ENCODE results near the gene EYS. TPM values are rescaled to one million over a fixed set of nuclear protein-coding genes. Genes with fewer than 3 reads are reported as not detected.

Gene EYS
- total RNA-seq, 1 experiment from 2014 or later, result not detected

- Mint-ChIP-seq H3K9me3 (no peaks in the 10 kb centered on the region), H3K36me3 (ENCODE audit: insufficient read depth in 1 of 3, low read depth in 3 of 3) (no peaks in the 10 kb centered on the region), H3K27me3 (ENCODE audit: low read depth) (no peaks in the 10 kb centered on the region; the same call in 1 of the 2 replicates), H3K4me1 (peaks cover 0 to 4% of the 10 kb centered on the region in 2 experiments; a peak in 2 of 4 replicates), H3K27ac (no peak overlapping the region; a peak in 1 of 7 replicates), H3K4me3 (no peak overlapping the region)
- H3K14ac ChIP-seq (ENCODE audit: insufficient read depth, low read length), result no peak overlapping the region
- H2BK120ac ChIP-seq (ENCODE audit: low read depth, low read length, poor library complexity, severe bottlenecking), result no peak overlapping the region
- H3K9ac ChIP-seq (ENCODE audit: extremely low read depth, insufficient read length, low read length), result no peak overlapping the region
- no peak overlapping the region for H2AK5ac ChIP-seq (ENCODE audit: insufficient read length, low read length)
- H3K79me1 ChIP-seq (ENCODE audit: insufficient read depth, low read depth, low read length, poor library complexity, severe bottlenecking), result no peaks in the 10 kb centered on the region
- H3K4ac ChIP-seq (ENCODE audit: low read depth, low read length), result no peak overlapping the region
- H3K23ac ChIP-seq (ENCODE audit: insufficient read length, low read depth, low read length), result no peak overlapping the region
- H4K8ac ChIP-seq (replicated peaks; ENCODE audit: insufficient read length, low read depth, low read length), result no peak overlapping the region
- no peak overlapping the region for H3K4me2 ChIP-seq (ENCODE audit: insufficient read depth, insufficient read length, low read length)
- no peaks in the 10 kb centered on the region for H3K27me3 ChIP-seq (ENCODE audit: insufficient read depth, low read length)
- no peak overlapping the region for H2BK5ac ChIP-seq (ENCODE audit: insufficient read length, low read length)
- H2BK15ac ChIP-seq (ENCODE audit: low read depth, low read length), result no peak overlapping the region
- DNase-seq, result no peak
- H3K27ac ChIP-seq (ENCODE audit: insufficient read length, low read depth, low read length), result no peak overlapping the region
- H2AFZ ChIP-seq (ENCODE audit: low read length), result no peak overlapping the region
- H3K18ac ChIP-seq (ENCODE audit: insufficient read length, low read depth, low read length), result no peak overlapping the region
- H4K5ac ChIP-seq (ENCODE audit: insufficient read length, low read depth, low read length), result no peak overlapping the region
- no peak overlapping the region for H2BK12ac ChIP-seq (ENCODE audit: insufficient read length, low read depth, low read length)
- no peaks in the 10 kb centered on the region for H3K4me1 ChIP-seq (ENCODE audit: insufficient read depth, low read length)
- no peak for TF ChIP-seq CTCF (conservative IDR thresholded peaks at IDR 0.05)
- no peak overlapping the region for H3K56ac ChIP-seq (ENCODE audit: insufficient read length, low read depth, low read length)
- no CpG with 5 or more reads among the region's 1 CpG for WGBS (ENCODE audit: extremely low coverage, insufficient read length, low lambda C conversion rate)
- H4K91ac ChIP-seq (ENCODE audit: insufficient read length, low read depth, low read length), result no peak overlapping the region
- no peaks in the 10 kb centered on the region for H4K20me1 ChIP-seq (ENCODE audit: control insufficient read depth, insufficient read depth, insufficient read length)
- H3K23me2 ChIP-seq (ENCODE audit: insufficient read length, low read depth, low read length, poor library complexity, severe bottlenecking), result no peaks in the 10 kb centered on the region
- no peak overlapping the region for H2BK20ac ChIP-seq (ENCODE audit: low read depth, low read length, poor library complexity, severe bottlenecking)
- H3T11ph ChIP-seq (ENCODE audit: low read length), result no peak overlapping the region
- H3K9me3 ChIP-seq (ENCODE audit: control insufficient read depth, low read depth, low read length), result no peaks in the 10 kb centered on the region
- no peaks in the 10 kb centered on the region for H3K79me2 ChIP-seq (ENCODE audit: insufficient read depth, low read length)
Observed at GRCh38 chr6:64602993-64603392, 1104.0 kb downstream of the EYS start.
